HG03439 (cell line): ENCODE measurements around the gene SCML1.

Experiments
- ATAC-seq: cut with Tn5 transposase; IDR thresholded peaks from one replicate; pipeline ENCODE4 v1.9.1; 2021; ENCODE audit warnings: mild to moderate bottlenecking, moderate library complexity; ENCODE audit not compliant: unreplicated experiment

The SCML1 gene

DNA sequence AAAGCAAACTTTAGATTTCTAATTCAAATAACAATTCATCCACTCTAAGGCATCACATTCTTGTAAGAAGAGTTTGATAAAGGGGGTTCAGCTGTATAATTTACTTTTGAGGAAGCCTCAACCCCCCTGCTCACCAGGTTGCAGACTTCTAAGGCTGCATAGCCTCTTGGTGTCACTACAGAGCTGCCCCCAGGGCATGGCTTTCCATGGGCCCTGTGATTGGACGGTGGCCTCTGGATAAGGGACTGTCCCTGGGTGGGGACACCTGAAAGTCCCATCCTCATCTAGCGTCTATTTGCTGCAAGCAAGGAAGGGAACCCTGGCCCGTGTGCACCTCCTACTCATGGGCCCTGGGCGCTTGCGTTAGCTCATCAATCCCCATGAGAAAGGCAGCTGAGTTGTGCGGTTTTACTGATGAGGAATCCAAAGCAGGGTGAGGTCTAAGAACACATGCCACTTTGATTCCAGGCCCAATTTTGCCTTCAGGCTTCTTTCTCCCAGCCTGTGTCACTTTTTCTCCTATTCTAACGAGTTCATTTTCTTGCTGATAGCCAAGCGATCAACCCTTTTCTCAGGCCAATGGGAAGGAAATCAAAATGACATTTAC lies 51.8 kb downstream of the SCML1 start:
- ATAC-seq, result no peak

DNA sequence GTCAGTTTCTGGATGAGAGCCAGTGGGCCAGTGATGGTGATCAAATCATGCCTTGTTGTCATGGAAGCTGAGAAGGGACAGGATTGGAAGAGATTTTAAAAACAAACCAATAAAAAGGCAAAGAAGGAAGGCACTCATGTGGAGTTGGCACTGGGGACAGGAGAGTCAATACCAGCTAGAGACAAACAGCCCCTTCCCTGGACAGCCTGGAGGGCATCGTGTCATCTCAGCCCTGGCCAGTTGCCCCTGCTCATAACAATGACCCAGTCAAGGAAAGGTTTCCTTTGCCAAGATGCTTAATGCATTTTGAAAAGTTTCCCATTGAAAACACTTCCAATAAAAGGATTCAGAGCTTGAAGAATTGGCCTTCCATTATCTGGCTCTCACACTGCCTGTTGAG lies 55.5 kb downstream of the SCML1 start:
- no peak for ATAC-seq

DNA sequence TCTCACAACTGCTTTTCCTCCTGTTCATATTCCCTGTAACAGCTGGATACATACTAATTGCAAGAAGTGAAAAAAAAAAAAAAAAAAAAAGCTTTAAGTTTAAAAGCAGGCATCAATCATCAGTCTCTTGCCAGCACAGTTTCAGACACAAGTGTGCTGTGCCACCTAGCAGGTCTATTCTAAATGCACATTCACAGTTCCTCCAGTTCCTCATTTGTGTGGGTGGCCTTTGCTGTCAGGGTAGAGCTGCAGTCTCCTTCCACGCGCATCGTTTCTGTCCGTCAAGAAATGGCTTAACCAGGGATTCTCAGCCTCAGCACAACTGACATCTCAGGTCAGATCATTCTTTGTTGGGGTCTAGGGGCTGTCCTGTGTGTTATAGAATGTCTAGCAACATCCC lies 61.6 kb downstream of the SCML1 start:
- ATAC-seq, result no peak

DNA sequence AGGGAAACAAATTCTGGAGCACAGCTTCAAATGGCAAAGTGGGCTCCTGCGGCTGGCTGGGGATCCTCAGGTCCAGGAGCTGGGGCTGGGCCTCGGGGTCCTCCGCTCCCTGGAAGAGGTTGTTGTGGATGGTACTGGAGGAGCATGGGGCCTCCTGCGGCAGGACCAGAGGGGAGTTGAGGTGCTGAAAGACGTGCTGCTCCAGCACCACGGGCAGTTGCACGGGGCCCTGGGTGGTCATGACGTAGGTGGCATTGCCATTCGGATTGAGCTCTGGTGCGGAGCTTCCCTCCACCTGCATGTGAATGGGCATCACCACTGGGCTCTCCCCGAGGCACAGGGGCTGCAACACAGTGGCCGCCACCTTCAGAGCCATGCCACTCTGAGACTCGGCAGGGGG lies 64.1 kb downstream of the SCML1 start:
- no peak for ATAC-seq

DNA sequence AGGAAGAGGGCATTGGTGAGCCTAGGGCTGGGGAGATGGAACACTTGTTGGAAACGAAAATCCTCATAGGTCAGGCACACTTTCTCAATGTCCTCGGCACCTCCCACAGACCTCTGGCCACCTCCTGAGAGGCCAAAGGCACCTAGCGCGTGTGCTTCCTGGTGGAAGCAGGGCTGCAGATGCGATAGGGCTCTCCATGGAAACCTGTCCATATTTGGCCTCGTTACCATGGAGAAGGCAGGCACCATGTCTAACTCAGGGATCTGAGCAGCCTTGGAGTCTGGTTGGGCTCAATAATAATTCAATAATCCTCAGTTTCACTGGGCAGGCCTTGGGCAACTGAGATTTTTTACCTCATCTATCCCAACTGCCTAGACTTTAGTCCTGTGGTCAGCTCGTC lies 65.5 kb downstream of the SCML1 start:
- ATAC-seq, result no peak

DNA sequence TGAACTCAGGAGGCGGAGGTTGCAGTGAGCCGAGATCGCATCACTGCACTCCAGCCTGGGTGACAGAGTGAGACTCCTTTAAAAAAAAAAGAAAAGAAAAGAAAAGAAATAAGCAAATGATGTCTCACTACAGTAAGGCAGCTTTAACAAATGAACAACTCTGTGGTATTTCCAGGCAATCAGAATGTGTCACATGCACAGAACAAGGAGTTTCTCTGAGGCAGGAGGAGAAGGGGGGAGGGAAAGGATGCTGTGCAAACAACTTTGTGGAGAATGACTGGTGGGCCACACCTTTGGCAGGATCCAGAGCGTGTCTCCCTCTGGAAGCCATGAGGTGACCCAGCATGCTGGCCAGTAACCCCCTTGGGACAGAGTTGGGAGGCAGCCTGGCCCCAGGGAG lies 66.2 kb downstream of the SCML1 start:
- no peak for ATAC-seq
